ENCODE measurements around the gene TPRN.
A peak's percentile ranks its signal among the peaks of the same experiment; 100 is the strongest.

The TPRN gene

GRCh38 chr9:137228968-137229896, 28.7 kb upstream of the TPRN start:
- no peak for TF ChIP-seq CTCF (IDR thresholded peaks at IDR 0.05; ENCODE audit: insufficient read depth, low read depth, low read length, missing control alignments)
- no peak for DNase-seq (ENCODE audit: low read depth)
- H3K4me3 ChIP-seq (ENCODE audit: low read length): no peak overlapping the region

GRCh38 chr9:137228506-137228967, 28.0 kb upstream of the TPRN start:
- no peak overlapping the region for H3K4me3 ChIP-seq (ENCODE audit: low read length)
- DNase-seq (ENCODE audit: low read depth): no peak
- TF ChIP-seq CTCF (IDR thresholded peaks at IDR 0.05; ENCODE audit: insufficient read depth, low read depth, low read length, missing control alignments): no peak

GRCh38 chr9:137227853-137228505, 27.4 kb upstream of the TPRN start:
- no peak overlapping the region for H3K4me3 ChIP-seq (ENCODE audit: low read length)
- DNase-seq (ENCODE audit: low read depth): no peak
- TF ChIP-seq CTCF (IDR thresholded peaks at IDR 0.05; ENCODE audit: insufficient read depth, low read depth, low read length, missing control alignments): no peak

- TF ChIP-seq CTCF (IDR thresholded peaks at IDR 0.05; ENCODE audit: insufficient read depth, low read depth, low read length, missing control alignments): peak; percentile 90
- peak; percentile 83 for DNase-seq (ENCODE audit: low read depth)
- H3K4me3 ChIP-seq (ENCODE audit: low read length): peak within 1 kb of the TSS; percentile 46
These were observed 26.7 kb upstream of the TPRN start, which contains the start of gene RNF224 for GRCh38 chr9:137227054-137227852. RNF224 (plus strand) TSS chr9:137227502; CDS start chr9:137228336, 834 bp downstream.

GRCh38 chr9:137226338-137227053, 26.0 kb upstream of the TPRN start:
- DNase-seq (ENCODE audit: low read depth): peak; percentile 86
- peak overlapping the region; percentile 46 for H3K4me3 ChIP-seq (ENCODE audit: low read length)
- TF ChIP-seq CTCF (IDR thresholded peaks at IDR 0.05; ENCODE audit: insufficient read depth, low read depth, low read length, missing control alignments): no peak
